ENCODE results near the gene EPHA5. TPM values are rescaled to one million over a fixed set of nuclear protein-coding genes. Genes with fewer than 3 reads are reported as not detected.

Gene EPHA5
- total RNA-seq, 1 experiment from 2014 or later, result 1.9 TPM

DNA sequence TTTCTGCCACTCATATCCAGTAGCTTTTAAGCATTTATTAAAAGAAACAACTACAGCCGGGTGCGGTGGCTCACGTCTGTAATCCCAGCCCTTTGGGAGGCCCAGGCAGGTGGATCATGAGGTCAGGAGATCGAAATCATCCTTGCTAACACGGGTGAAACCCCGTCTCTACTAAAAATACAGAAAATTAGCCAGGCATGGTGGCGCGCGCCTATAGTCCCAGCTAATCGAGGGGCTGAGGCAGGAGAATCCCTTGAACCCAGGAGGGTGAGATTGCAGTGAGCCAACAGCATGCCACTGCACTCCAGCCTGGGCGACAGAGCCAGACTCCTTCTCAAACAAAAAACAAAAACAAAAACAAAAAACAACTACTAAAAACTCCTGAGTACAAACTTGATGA lies 119.8 kb downstream of the EPHA5 start:
- ATAC-seq, result no peak
- Histone ChIP-seq H3K4me3 (ENCODE audit: low read depth in 2 of 2, low read length in 2 of 2) (no peak overlapping the region), H3K27me3 (ENCODE audit: control insufficient read depth, insufficient read depth, low read length) (no peaks in the 10 kb centered on the region), H3K36me3 (ENCODE audit: control insufficient read depth, insufficient read depth, low read length) (no peaks in the 10 kb centered on the region), H3K27ac (ENCODE audit: low read length) (no peak overlapping the region), H3K9me3 (ENCODE audit: control insufficient read depth, insufficient read depth, low read depth, low read length) (no peaks in the 10 kb centered on the region), H3K4me1 (ENCODE audit: control insufficient read depth, insufficient read depth, low read length) (no peaks in the 10 kb centered on the region)
- CTCF ChIA-PET, result no interaction called here
- intact Hi-C loops (cut with micrococcal nuclease; ENCODE audit: unreplicated experiment) (no loop called here), in situ Hi-C loops (cut with HindIII; ENCODE audit: low pct_unique_long_range_greater_than_20kb, low sequenced_read_pairs) (no loop called here)
- BruUV-seq (replicated peaks), result no TSS peak
- DNase-seq (ENCODE audit: low read depth, low spot score), result no peak
- TF ChIP-seq, protein P1, sequence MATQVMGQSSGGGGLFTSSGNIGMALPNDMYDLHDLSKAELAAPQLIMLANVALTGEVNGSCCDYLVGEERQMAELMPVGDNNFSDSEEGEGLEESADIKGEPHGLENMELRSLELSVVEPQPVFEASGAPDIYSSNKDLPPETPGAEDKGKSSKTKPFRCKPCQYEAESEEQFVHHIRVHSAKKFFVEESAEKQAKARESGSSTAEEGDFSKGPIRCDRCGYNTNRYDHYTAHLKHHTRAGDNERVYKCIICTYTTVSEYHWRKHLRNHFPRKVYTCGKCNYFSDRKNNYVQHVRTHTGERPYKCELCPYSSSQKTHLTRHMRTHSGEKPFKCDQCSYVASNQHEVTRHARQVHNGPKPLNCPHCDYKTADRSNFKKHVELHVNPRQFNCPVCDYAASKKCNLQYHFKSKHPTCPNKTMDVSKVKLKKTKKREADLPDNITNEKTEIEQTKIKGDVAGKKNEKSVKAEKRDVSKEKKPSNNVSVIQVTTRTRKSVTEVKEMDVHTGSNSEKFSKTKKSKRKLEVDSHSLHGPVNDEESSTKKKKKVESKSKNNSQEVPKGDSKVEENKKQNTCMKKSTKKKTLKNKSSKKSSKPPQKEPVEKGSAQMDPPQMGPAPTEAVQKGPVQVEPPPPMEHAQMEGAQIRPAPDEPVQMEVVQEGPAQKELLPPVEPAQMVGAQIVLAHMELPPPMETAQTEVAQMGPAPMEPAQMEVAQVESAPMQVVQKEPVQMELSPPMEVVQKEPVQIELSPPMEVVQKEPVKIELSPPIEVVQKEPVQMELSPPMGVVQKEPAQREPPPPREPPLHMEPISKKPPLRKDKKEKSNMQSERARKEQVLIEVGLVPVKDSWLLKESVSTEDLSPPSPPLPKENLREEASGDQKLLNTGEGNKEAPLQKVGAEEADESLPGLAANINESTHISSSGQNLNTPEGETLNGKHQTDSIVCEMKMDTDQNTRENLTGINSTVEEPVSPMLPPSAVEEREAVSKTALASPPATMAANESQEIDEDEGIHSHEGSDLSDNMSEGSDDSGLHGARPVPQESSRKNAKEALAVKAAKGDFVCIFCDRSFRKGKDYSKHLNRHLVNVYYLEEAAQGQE (IDR thresholded peaks at IDR 0.05; ENCODE audit: insufficient read depth in 1 of 2, low read depth in 2 of 2, low read length in 1 of 2), result no peak
- TF ChIP-seq TCF7L2 (IDR thresholded peaks at IDR 0.05; ENCODE audit: low read depth, low read length) (no peak), POLR2AphosphoS5 (IDR thresholded peaks at IDR 0.05; ENCODE audit: low read depth, low read length) (no peak), SIN3A (IDR thresholded peaks at IDR 0.05; ENCODE audit: borderline replicate concordance, insufficient read depth, low read depth, low read length) (no peak)
- TF ChIP-seq, protein P2, sequence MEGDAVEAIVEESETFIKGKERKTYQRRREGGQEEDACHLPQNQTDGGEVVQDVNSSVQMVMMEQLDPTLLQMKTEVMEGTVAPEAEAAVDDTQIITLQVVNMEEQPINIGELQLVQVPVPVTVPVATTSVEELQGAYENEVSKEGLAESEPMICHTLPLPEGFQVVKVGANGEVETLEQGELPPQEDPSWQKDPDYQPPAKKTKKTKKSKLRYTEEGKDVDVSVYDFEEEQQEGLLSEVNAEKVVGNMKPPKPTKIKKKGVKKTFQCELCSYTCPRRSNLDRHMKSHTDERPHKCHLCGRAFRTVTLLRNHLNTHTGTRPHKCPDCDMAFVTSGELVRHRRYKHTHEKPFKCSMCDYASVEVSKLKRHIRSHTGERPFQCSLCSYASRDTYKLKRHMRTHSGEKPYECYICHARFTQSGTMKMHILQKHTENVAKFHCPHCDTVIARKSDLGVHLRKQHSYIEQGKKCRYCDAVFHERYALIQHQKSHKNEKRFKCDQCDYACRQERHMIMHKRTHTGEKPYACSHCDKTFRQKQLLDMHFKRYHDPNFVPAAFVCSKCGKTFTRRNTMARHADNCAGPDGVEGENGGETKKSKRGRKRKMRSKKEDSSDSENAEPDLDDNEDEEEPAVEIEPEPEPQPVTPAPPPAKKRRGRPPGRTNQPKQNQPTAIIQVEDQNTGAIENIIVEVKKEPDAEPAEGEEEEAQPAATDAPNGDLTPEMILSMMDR (IDR thresholded peaks at IDR 0.05), result no peak
- POLR2A ChIA-PET, result no interaction called here

DNA sequence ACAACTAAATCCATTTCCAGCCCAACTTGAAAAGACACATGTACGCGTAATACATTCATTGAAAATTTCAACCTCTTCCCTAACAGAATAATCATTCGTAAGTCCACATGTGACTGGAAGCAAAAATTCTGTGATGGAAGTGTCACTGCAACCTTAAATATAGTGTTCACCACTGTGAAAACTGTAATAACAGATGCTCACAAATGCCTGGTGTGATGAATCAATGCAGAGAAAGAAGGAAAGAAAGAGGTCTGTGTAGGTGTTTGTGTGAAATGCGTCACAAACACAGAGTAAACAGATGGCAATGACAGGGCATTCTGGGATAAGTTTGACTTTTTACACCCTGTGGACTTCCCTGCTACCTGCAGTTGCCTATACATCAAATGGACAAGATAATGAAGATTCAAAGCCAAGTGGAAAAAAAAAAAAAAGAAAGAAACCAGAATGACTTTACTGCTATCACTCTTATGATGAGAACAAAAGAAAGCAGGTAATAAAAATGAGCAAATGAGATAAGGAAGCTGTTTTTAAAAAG lies 123.3 kb downstream of the EPHA5 start:
- Histone ChIP-seq H3K4me1 (ENCODE audit: control insufficient read depth, insufficient read depth, low read length) (no peaks in the 10 kb centered on the region), H3K9me3 (ENCODE audit: control insufficient read depth, insufficient read depth, low read depth, low read length) (no peaks in the 10 kb centered on the region), H3K36me3 (ENCODE audit: control insufficient read depth, insufficient read depth, low read length) (no peaks in the 10 kb centered on the region), H3K4me3 (ENCODE audit: low read depth in 2 of 2, low read length in 2 of 2) (no peak overlapping the region), H3K27ac (ENCODE audit: low read length) (no peak overlapping the region), H3K27me3 (ENCODE audit: control insufficient read depth, insufficient read depth, low read length) (no peaks in the 10 kb centered on the region)
- ChIA-PET CTCF (no interaction called here), POLR2A (no interaction called here)
- TF ChIP-seq, protein P1 (IDR thresholded peaks at IDR 0.05; ENCODE audit: insufficient read depth in 1 of 2, low read depth in 2 of 2, low read length in 1 of 2), result no peak
- TF ChIP-seq TCF7L2 (IDR thresholded peaks at IDR 0.05; ENCODE audit: low read depth, low read length), result no peak
- TF ChIP-seq POLR2AphosphoS5 (IDR thresholded peaks at IDR 0.05; ENCODE audit: low read depth, low read length), result no peak
- no peak for TF ChIP-seq SIN3A (IDR thresholded peaks at IDR 0.05; ENCODE audit: borderline replicate concordance, insufficient read depth, low read depth, low read length)
- TF ChIP-seq, protein P2 (IDR thresholded peaks at IDR 0.05), result no peak
- no TSS peak for BruUV-seq (replicated peaks)
- in situ Hi-C loops (cut with HindIII; ENCODE audit: low pct_unique_long_range_greater_than_20kb, low sequenced_read_pairs) (no loop called here), intact Hi-C loops (cut with micrococcal nuclease; ENCODE audit: unreplicated experiment) (no loop called here)
- no peak for DNase-seq (ENCODE audit: low read depth, low spot score)
- ATAC-seq, result no peak
